ENCODE data around the gene IGHMBP2.

The IGHMBP2 gene

DNA sequence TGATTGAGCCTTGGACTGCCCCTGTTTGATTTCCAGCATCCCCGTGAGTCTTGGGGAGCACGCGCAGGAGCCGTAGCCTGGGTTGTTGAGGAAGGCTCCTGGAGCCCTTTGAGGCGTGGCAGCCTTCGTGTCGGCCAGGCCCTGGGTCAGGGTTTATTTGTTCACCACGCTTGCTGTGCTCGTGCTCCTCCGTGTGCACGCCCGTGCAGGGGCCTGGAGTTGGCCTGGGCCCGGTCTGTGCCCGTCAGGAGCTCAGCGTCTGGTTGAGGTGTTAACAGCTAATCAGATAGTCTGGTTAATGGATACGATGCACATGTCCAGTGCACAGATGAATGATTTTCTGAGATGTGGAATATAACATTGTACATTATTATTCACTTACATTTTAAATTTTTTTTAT is 8.0 kb downstream of the IGHMBP2 start:
- Histone ChIP-seq H3K36me3 (ENCODE audit: low read length) (no peaks in the 10 kb centered on the region), H3K79me2 (ENCODE audit: insufficient read depth, low read length) (no peaks in the 10 kb centered on the region), H3K4me3 (ENCODE audit: insufficient read depth, low read length, poor library complexity, severe bottlenecking) (no peak overlapping the region), H3K27me3 (ENCODE audit: low read length) (no peaks in the 10 kb centered on the region), H2AFZ (ENCODE audit: low read depth, low read length, severe bottlenecking) (no peak overlapping the region), H3K9ac (ENCODE audit: low read length) (no peak overlapping the region), H4K20me1 (ENCODE audit: low read depth, low read length) (no peaks in the 10 kb centered on the region), H3K27ac (ENCODE audit: low read depth, low read length) (no peak overlapping the region), H3F3A (ENCODE audit: insufficient read depth) (no peaks in the 10 kb centered on the region), H3K9me3 (ENCODE audit: insufficient read depth, low read length) (no peaks in the 10 kb centered on the region), H3K9me2 (replicated peaks; ENCODE audit: insufficient read depth, low read length) (no peaks in the 10 kb centered on the region), H3K4me2 (ENCODE audit: low read depth, low read length, poor library complexity, severe bottlenecking) (no peak overlapping the region)
- TF ChIP-seq EZH2phosphoT487 (conservative IDR thresholded peaks at IDR 0.05; ENCODE audit: low read length), result no peak
- TF ChIP-seq, protein P1, sequence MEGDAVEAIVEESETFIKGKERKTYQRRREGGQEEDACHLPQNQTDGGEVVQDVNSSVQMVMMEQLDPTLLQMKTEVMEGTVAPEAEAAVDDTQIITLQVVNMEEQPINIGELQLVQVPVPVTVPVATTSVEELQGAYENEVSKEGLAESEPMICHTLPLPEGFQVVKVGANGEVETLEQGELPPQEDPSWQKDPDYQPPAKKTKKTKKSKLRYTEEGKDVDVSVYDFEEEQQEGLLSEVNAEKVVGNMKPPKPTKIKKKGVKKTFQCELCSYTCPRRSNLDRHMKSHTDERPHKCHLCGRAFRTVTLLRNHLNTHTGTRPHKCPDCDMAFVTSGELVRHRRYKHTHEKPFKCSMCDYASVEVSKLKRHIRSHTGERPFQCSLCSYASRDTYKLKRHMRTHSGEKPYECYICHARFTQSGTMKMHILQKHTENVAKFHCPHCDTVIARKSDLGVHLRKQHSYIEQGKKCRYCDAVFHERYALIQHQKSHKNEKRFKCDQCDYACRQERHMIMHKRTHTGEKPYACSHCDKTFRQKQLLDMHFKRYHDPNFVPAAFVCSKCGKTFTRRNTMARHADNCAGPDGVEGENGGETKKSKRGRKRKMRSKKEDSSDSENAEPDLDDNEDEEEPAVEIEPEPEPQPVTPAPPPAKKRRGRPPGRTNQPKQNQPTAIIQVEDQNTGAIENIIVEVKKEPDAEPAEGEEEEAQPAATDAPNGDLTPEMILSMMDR (IDR thresholded peaks at IDR 0.05; ENCODE audit: insufficient read depth, low read length, poor library complexity, severe bottlenecking), result no peak

DNA sequence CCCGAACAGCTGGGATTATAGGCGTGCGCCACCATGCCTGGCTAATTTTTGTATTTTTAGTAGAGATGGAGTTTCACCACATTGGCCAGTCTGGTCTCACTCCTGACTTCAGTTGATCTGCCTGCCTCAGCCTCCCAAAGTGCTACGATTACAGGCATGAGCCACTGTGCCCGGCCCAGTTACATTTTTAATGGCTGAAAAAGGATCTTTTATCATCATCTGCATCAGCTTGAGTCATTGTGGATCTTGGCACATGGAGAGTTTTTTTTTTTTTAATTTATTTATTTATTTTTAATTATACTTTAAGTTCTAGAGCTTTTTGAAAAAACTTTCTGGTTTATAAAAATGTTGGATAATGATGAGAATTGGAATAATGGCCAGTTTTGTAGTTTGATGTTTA is 8.6 kb downstream of the IGHMBP2 start:
- no peak overlapping the region for H3K4me2 ChIP-seq (ENCODE audit: low read depth, low read length, poor library complexity, severe bottlenecking)
- H3K79me2 ChIP-seq (ENCODE audit: insufficient read depth, low read length), result no peaks in the 10 kb centered on the region
- no peaks in the 10 kb centered on the region for H3K36me3 ChIP-seq (ENCODE audit: low read length)
- TF ChIP-seq EZH2phosphoT487 (conservative IDR thresholded peaks at IDR 0.05; ENCODE audit: low read length), result no peak
- TF ChIP-seq, protein P1 (IDR thresholded peaks at IDR 0.05; ENCODE audit: insufficient read depth, low read length, poor library complexity, severe bottlenecking), result no peak
- no peak overlapping the region for H3K27ac ChIP-seq (ENCODE audit: low read depth, low read length)
- no peaks in the 10 kb centered on the region for H4K20me1 ChIP-seq (ENCODE audit: low read depth, low read length)
- no peaks in the 10 kb centered on the region for H3K9me3 ChIP-seq (ENCODE audit: insufficient read depth, low read length)
- H3K9ac ChIP-seq (ENCODE audit: low read length), result no peak overlapping the region
- no peaks in the 10 kb centered on the region for H3K27me3 ChIP-seq (ENCODE audit: low read length)
- no peaks in the 10 kb centered on the region for H3F3A ChIP-seq (ENCODE audit: insufficient read depth)
- H3K4me3 ChIP-seq (ENCODE audit: insufficient read depth, low read length, poor library complexity, severe bottlenecking), result no peak overlapping the region
- H3K9me2 ChIP-seq (replicated peaks; ENCODE audit: insufficient read depth, low read length), result no peaks in the 10 kb centered on the region
- no peak overlapping the region for H2AFZ ChIP-seq (ENCODE audit: low read depth, low read length, severe bottlenecking)

DNA sequence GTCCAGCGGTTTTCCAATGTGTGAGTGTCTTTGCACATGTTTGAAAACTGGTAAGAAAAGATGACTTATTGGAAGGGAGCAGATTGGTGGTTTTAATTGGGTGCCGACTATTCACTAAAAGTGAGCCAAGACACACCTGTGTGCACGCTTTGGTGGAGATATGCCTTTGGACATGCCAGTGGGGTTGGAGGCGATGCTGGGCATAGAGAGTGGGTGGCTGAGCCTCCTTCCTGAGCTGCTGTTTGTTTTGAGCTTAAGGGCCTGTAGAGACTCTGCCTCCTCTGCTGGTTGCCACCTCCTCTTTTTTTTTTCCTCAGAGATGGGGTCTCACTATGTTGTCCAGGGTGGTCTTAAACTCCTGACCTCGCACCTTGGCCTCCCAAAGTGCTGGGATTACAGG is 9.5 kb downstream of the IGHMBP2 start:
- H3K9me2 ChIP-seq (replicated peaks; ENCODE audit: insufficient read depth, low read length), result no peaks in the 10 kb centered on the region
- no peaks in the 10 kb centered on the region for H3K9me3 ChIP-seq (ENCODE audit: insufficient read depth, low read length)
- H3K4me2 ChIP-seq (ENCODE audit: low read depth, low read length, poor library complexity, severe bottlenecking), result no peak overlapping the region
- no peaks in the 10 kb centered on the region for H3K79me2 ChIP-seq (ENCODE audit: insufficient read depth, low read length)
- no peak overlapping the region for H3K27ac ChIP-seq (ENCODE audit: low read depth, low read length)
- H3K36me3 ChIP-seq (ENCODE audit: low read length), result 0 out of 2 replicates have a peak, but pooled peaks cover 3% of the 10 kb centered on the region
- TF ChIP-seq EZH2phosphoT487 (conservative IDR thresholded peaks at IDR 0.05; ENCODE audit: low read length), result no peak
- TF ChIP-seq, protein P1 (IDR thresholded peaks at IDR 0.05; ENCODE audit: insufficient read depth, low read length, poor library complexity, severe bottlenecking), result no peak
- H3F3A ChIP-seq (ENCODE audit: insufficient read depth), result no peaks in the 10 kb centered on the region
- H4K20me1 ChIP-seq (ENCODE audit: low read depth, low read length), result no peaks in the 10 kb centered on the region
- H3K9ac ChIP-seq (ENCODE audit: low read length), result no peak overlapping the region
- H3K27me3 ChIP-seq (ENCODE audit: low read length), result no peaks in the 10 kb centered on the region
- H3K4me3 ChIP-seq (ENCODE audit: insufficient read depth, low read length, poor library complexity, severe bottlenecking), result no peak overlapping the region
- H2AFZ ChIP-seq (ENCODE audit: low read depth, low read length, severe bottlenecking), result no peak overlapping the region

Data from SU-DHL-6 (cell line).